SJCRH30 (cell line): Measurements from ENCODE around the gene XPNPEP2. TPM values are rescaled to one million over a fixed set of nuclear protein-coding genes. Genes with fewer than 3 reads are reported as not detected.
A peak's percentile ranks its signal among the peaks of the same experiment; 100 is the strongest.

Source experiments
- DNase-seq, 2 experiments: peaks; one replicate each; pipeline ENCODE4 v3.0.0-alpha.2; 2015 to 2020
- H3K27ac ChIP-seq: fragments of 250-450 bp; sonication (Bioruptor Pico); 2 replicates; pipeline ENCODE4 v1.5.1; 2020; ENCODE audit warnings: mild to moderate bottlenecking, moderate library complexity
- H3K27me3 ChIP-seq: fragments of 250-450 bp; sonication (Bioruptor Pico); 2 replicates; pipeline ENCODE4 v1.5.1; 2020; ENCODE audit warnings: mild to moderate bottlenecking, moderate library complexity
- H3K36me3 ChIP-seq: fragments of 250-450 bp; sonication (Bioruptor Pico); 2 replicates; pipeline ENCODE4 v1.5.1; 2020; ENCODE audit warnings: mild to moderate bottlenecking, moderate library complexity
- H3K4me1 ChIP-seq: fragments of 250-450 bp; sonication (Bioruptor Pico); 2 replicates; pipeline ENCODE4 v1.5.1; 2020; ENCODE audit warnings: mild to moderate bottlenecking, moderate library complexity
- H3K4me3 ChIP-seq: fragments of 250-450 bp; sonication (Bioruptor Pico); 2 replicates; pipeline ENCODE4 v1.5.1; 2020; ENCODE audit warnings: mild to moderate bottlenecking, moderate library complexity
- H3K9me3 ChIP-seq: fragments of 250-450 bp; sonication (Bioruptor Pico); replicated peaks from 2 replicates; pipeline ENCODE4 v1.5.1; 2020; ENCODE audit warnings: mild to moderate bottlenecking, moderate library complexity
- total RNA-seq: library from RNA; depleted of rRNA; stranded (reverse); fragments of >200 nt; shearing (Covaris generic); gene quantifications from 2 replicates; pipeline ENCODE4 v1.2.3, GENCODE V29; 2014

XPNPEP2 gene
- total RNA-seq, 1 experiment from 2014 or later, result 0.14 TPM

GRCh38 chrX:129786210-129786651 is 47.5 kb downstream of the XPNPEP2 start:
- Histone ChIP-seq H3K4me3 (no peak overlapping the region), H3K27me3 (no peaks in the 10 kb centered on the region), H3K4me1 (no peaks in the 10 kb centered on the region), H3K9me3 (no peaks in the 10 kb centered on the region), H3K27ac (no peak overlapping the region), H3K36me3 (no peaks in the 10 kb centered on the region)
- DNase-seq, result no peak

DNA sequence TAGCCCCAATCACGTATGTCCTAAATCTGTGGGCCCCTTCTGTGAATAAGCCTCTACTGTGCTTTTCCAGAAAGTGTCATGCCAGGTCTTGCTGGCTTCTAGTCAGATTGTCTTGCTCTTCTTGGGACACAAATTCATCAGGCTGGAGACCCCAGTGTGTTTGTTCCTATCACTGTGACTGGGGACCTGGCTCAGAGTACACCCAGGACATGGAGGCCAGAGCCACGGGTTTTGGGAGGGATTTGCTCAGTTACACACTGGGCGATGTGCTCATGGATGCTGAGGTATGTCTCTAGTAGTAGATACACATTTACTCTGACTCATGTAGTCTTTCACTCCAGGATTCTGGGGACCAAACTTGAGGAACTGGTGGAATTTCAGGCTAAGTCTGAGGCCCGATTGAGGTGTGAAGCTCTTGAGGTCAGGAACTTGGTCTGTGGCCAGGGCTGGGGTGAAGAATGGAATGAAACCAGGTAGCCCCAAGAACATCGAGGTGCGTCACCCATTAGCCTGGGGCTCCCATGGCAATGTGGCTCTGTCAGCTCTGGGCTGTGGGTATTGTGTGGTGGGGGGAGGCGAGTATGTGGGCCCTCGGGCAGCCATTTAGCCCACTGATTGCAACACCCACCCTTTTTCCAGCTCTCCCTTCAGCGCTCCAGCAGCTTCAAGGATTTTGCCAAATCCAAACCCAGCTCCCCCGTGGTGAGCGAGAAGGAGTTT is 48.7 kb downstream of the XPNPEP2 start:
- no peaks in the 10 kb centered on the region for H3K9me3 ChIP-seq
- no peaks in the 10 kb centered on the region for H3K4me1 ChIP-seq
- DNase-seq, result no peak

GRCh38 chrX:129788527-129788926 is 49.7 kb downstream of the XPNPEP2 start:
- Histone ChIP-seq H3K27me3 (no peaks in the 10 kb centered on the region), H3K4me3 (no peak overlapping the region), H3K9me3 (no peaks in the 10 kb centered on the region), H3K27ac (no peak overlapping the region), H3K36me3 (no peaks in the 10 kb centered on the region), H3K4me1 (no peaks in the 10 kb centered on the region)
- DNase-seq, result no peak

More for the DNA sequence above, 48.7 kb downstream of the XPNPEP2 start:
- H3K36me3 ChIP-seq, result no peaks in the 10 kb centered on the region
- no peak overlapping the region for H3K4me3 ChIP-seq
- no peaks in the 10 kb centered on the region for H3K27me3 ChIP-seq
- no peak overlapping the region for H3K27ac ChIP-seq

DNA sequence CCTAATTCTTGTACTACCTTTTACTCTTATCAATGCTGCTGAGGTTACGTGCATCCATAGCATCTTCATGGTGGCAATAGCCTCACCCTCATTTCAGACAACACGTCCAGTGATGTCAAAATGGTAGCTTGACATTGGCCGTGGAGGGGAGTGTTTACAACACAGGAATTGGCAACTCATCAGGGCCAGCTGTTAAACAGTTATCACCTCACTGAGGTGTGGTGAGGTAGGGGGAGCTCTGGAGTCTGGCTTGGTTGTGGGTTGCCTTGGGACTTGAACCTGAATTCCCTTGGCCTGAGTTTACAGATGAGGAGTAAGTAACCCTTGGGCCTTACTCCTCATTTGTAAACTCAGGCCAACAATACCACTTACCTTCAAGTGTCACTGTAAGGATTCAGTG is 51.4 kb downstream of the XPNPEP2 start:
- H3K27ac ChIP-seq, result no peak overlapping the region
- no peaks in the 10 kb centered on the region for H3K4me1 ChIP-seq
- DNase-seq, result no peak
- H3K36me3 ChIP-seq, result no peaks in the 10 kb centered on the region
- no peaks in the 10 kb centered on the region for H3K27me3 ChIP-seq
- H3K9me3 ChIP-seq, result no peaks in the 10 kb centered on the region
- no peak overlapping the region for H3K4me3 ChIP-seq

DNA sequence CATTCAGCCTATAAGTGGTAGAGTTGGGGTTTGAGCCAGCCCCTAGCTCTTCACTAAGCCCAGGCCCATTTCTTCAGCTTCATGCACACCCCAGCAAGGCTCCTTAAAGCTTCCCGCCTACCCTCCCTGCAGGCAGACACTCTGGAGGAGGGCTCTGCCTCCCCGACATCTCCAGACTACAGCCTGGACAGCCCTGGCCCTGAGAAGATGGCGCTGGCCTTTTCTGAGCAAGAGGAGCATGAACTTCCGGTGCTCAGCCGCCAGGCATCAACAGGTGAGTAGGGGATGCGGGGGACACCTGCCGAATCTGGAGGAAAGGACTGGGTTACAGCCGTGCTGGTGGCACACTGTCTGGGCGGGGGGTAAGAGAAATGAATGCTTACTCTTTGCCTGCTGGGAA is 52.0 kb downstream of the XPNPEP2 start:
- H3K4me3 ChIP-seq, result no peak overlapping the region
- no peaks in the 10 kb centered on the region for H3K27me3 ChIP-seq
- no peak for DNase-seq
- H3K36me3 ChIP-seq, result no peaks in the 10 kb centered on the region
- H3K9me3 ChIP-seq, result no peaks in the 10 kb centered on the region
- no peak overlapping the region for H3K27ac ChIP-seq
- no peaks in the 10 kb centered on the region for H3K4me1 ChIP-seq

DNA sequence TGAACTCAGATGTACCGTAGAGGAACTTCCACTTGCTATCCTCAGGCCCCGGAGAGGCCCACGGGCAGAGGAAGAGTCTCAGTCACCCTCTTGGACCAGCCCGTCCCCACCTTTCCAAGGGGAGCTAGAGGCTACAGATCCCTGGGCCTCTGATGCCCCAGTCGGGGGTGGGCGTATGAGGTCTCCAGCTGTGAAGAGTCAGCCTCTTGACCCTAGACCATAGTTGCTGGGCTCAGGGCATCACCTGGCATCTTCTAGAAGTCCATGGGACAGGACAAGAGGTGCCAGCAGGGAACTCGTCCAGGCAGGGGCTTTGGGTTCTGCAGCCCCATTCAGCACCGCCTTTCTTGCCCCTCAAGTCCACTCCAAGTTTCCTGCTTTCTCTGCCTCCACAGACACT is 52.6 kb downstream of the XPNPEP2 start:
- Histone ChIP-seq H3K27ac (no peak overlapping the region), H3K4me1 (no peaks in the 10 kb centered on the region), H3K36me3 (no peaks in the 10 kb centered on the region), H3K27me3 (no peaks in the 10 kb centered on the region), H3K4me3 (no peak overlapping the region), H3K9me3 (no peaks in the 10 kb centered on the region)
- no peak for DNase-seq

- no peak for DNase-seq
- no peak overlapping the region for H3K27ac ChIP-seq
- H3K36me3 ChIP-seq, result no peaks in the 10 kb centered on the region
- H3K4me3 ChIP-seq, result no peak overlapping the region
- H3K4me1 ChIP-seq, result no peaks in the 10 kb centered on the region
- H3K9me3 ChIP-seq, result no peaks in the 10 kb centered on the region
- H3K27me3 ChIP-seq, result no peaks in the 10 kb centered on the region
Observed at GRCh38 chrX:129791961-129792570, 53.3 kb downstream of the XPNPEP2 start.

GRCh38 chrX:129792586-129793291 is 54.0 kb downstream of the XPNPEP2 start:
- H3K27me3 ChIP-seq, result no peaks in the 10 kb centered on the region
- DNase-seq, result no peak
- H3K9me3 ChIP-seq, result no peaks in the 10 kb centered on the region
- no peak overlapping the region for H3K4me3 ChIP-seq
- H3K4me1 ChIP-seq, result no peaks in the 10 kb centered on the region
- H3K27ac ChIP-seq, result no peak overlapping the region
- no peaks in the 10 kb centered on the region for H3K36me3 ChIP-seq

DNA sequence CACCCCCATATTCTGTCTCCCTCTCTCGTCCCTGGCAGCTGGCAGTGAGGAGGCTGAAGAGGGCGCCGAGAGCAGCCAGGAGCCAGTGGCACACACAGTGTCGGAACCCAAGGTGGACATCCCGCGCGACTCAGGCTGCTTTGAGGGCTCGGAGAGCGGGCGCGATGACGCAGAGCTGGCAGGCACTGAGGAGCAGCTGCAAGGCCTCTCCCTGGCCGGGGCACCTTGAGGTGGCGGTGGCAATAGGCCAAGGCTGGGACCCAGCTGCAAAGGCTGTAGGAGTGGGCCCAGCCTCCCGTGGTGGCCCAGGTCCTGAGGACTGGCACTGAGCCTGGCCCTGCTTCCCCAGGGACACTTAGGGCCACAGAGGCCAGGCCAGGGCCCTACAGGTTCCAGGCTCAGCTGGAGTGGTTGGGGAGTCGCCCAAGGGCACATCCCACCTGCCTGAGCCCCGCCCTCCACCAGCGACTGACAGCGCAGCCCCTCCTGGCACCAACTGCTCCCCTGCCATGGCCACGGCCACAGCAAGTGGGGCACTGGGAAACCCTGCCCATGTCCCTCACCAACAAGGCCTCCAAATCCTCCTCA is 54.9 kb downstream of the XPNPEP2 start:
- Histone ChIP-seq H3K36me3 (no peaks in the 10 kb centered on the region), H3K27me3 (no peaks in the 10 kb centered on the region)

GRCh38 chrX:129795584-129795983 is 56.8 kb downstream of the XPNPEP2 start:
- H3K9me3 ChIP-seq, result no peaks in the 10 kb centered on the region
- H3K4me3 ChIP-seq, result no peak overlapping the region
- no peak overlapping the region for H3K27ac ChIP-seq
- H3K36me3 ChIP-seq, result no peaks in the 10 kb centered on the region
- no peaks in the 10 kb centered on the region for H3K27me3 ChIP-seq
- no peaks in the 10 kb centered on the region for H3K4me1 ChIP-seq
- DNase-seq, result no peak

More for the DNA sequence above, 54.9 kb downstream of the XPNPEP2 start:
- peak; percentile 10 to 13 for DNase-seq
- H3K4me3 ChIP-seq, result no peak overlapping the region
- H3K4me1 ChIP-seq, result no peaks in the 10 kb centered on the region
- no peaks in the 10 kb centered on the region for H3K9me3 ChIP-seq
- no peak overlapping the region for H3K27ac ChIP-seq

GRCh38 chrX:129797251-129797906 is 58.6 kb downstream of the XPNPEP2 start:
- Histone ChIP-seq H3K4me3 (no peak overlapping the region), H3K27ac (no peak overlapping the region), H3K27me3 (no peaks in the 10 kb centered on the region), H3K36me3 (no peaks in the 10 kb centered on the region), H3K9me3 (no peaks in the 10 kb centered on the region), H3K4me1 (no peaks in the 10 kb centered on the region)
- DNase-seq, result no peak

DNA sequence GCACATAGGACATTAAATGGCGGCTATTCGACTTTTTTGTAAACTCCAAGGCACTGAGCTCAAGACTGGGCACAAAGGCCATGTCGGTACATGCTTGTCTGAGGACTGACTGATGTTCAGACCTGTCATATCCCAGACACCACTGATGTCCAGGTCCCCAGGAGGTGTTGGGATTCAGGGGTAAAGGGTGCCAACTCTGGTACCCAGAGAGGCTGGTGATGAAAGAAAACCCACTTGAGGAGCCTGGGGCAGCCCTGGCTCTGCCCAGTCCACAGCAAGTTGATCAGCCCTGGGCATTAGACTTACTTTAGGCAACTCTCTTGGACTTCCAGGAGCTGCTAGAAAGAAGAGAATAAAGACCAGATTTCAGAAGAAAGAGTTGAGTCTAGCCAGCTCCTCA is 59.7 kb downstream of the XPNPEP2 start:
- no peak for DNase-seq
- Histone ChIP-seq H3K9me3 (no peaks in the 10 kb centered on the region), H3K4me3 (no peak overlapping the region), H3K27ac (no peak overlapping the region), H3K27me3 (no peaks in the 10 kb centered on the region), H3K4me1 (no peaks in the 10 kb centered on the region), H3K36me3 (no peaks in the 10 kb centered on the region)

GRCh38 chrX:129798888-129799287 is 60.1 kb downstream of the XPNPEP2 start:
- H3K9me3 ChIP-seq, result no peaks in the 10 kb centered on the region
- H3K4me3 ChIP-seq, result no peak overlapping the region
- H3K36me3 ChIP-seq, result no peaks in the 10 kb centered on the region
- H3K4me1 ChIP-seq, result no peaks in the 10 kb centered on the region
- no peaks in the 10 kb centered on the region for H3K27me3 ChIP-seq
- no peak overlapping the region for H3K27ac ChIP-seq
- DNase-seq, result no peak

GRCh38 chrX:129800186-129800585 is 61.4 kb downstream of the XPNPEP2 start:
- Histone ChIP-seq H3K27ac (no peak overlapping the region), H3K4me1 (no peaks in the 10 kb centered on the region), H3K9me3 (no peaks in the 10 kb centered on the region), H3K36me3 (no peaks in the 10 kb centered on the region), H3K27me3 (no peaks in the 10 kb centered on the region), H3K4me3 (no peak overlapping the region)
- DNase-seq, result no peak

- H3K36me3 ChIP-seq, result no peaks in the 10 kb centered on the region
- H3K27ac ChIP-seq, result no peak overlapping the region
- no peaks in the 10 kb centered on the region for H3K27me3 ChIP-seq
- no peak for DNase-seq
- H3K9me3 ChIP-seq, result no peaks in the 10 kb centered on the region
- H3K4me3 ChIP-seq, result no peak overlapping the region
- no peaks in the 10 kb centered on the region for H3K4me1 ChIP-seq
Observed at GRCh38 chrX:129802863-129803262, 64.1 kb downstream of the XPNPEP2 start.
